Activated CD8-positive, alpha-beta T cell treated with anti-CD3 and anti-CD28 coated beads for 36 hours (primary cell): ENCODE results near the gene LRRC47. TPM values are rescaled to one million over a fixed set of nuclear protein-coding genes. Genes with fewer than 3 reads are reported as not detected.

ENCODE experiments used
- ATAC-seq: fragments of 200-7000 bp; cut with Tn5 transposase; one replicate; pipeline ENCODE4 v1.10.0; 2021; ENCODE audit warnings: mild to moderate bottlenecking, moderate library complexity
- CTCF ChIA-PET: fragments of 350-600 bp; sonication (Branson Sonifier 250); formaldehyde crosslinking; loops from one replicate; lab custom pipeline; 2021; ENCODE audit warnings: antibody characterized with exemption; lab: Charles Lee
- POLR2A ChIA-PET: fragments of 350-600 bp; sonication (Branson Sonifier 250); formaldehyde crosslinking; loops from one replicate; lab custom pipeline; 2021; ENCODE audit warnings: antibody characterized with exemption; lab: Charles Lee
- DNase-seq: peaks from one replicate; pipeline ENCODE4 v3.0.0-alpha.2; 2020
- H3K27ac Mint-ChIP-seq: one replicate; pipeline ENCODE4 v1.8.0; 2021; ENCODE audit warnings: mild to moderate bottlenecking, mixed read lengths
- H3K27me3 Mint-ChIP-seq: one replicate; pipeline ENCODE4 v1.8.0; 2021; ENCODE audit warnings: mixed read lengths
- H3K36me3 Mint-ChIP-seq: one replicate; pipeline ENCODE4 v1.8.0; 2021; ENCODE audit warnings: low read depth, mixed read lengths
- H3K4me1 Mint-ChIP-seq: one replicate; pipeline ENCODE4 v1.8.0; 2021; ENCODE audit warnings: low read depth, mixed read lengths
- H3K4me3 Mint-ChIP-seq: one replicate; pipeline ENCODE4 v1.8.0; 2021; ENCODE audit warnings: mild to moderate bottlenecking, moderate library complexity, mixed read lengths
- H3K9me3 Mint-ChIP-seq: one replicate; pipeline ENCODE4 v1.8.0; 2021; ENCODE audit warnings: mixed read lengths
- intact Hi-C: fragments of 100-400 bp; cut with micrococcal nuclease; formaldehyde crosslinking; loops from one replicate; pipeline ENCODE4 v1.10.0; 2022
- total RNA-seq, 2 experiments: library from RNA; stranded (reverse); gene quantifications; one replicate each; pipeline ENCODE4 v1.2.3, GENCODE V29; 2021
- TF ChIP-seq, protein P1 (sequence below): fragments of 200-600 bp; IDR thresholded peaks from one replicate; pipeline ENCODE4 v1.8.0; 2022; ENCODE audit warnings: antibody characterized with exemption, mild to moderate bottlenecking

The LRRC47 gene
- total RNA-seq, 2 experiments from 2014 or later, result 32.6 to 33.1 TPM

DNA sequence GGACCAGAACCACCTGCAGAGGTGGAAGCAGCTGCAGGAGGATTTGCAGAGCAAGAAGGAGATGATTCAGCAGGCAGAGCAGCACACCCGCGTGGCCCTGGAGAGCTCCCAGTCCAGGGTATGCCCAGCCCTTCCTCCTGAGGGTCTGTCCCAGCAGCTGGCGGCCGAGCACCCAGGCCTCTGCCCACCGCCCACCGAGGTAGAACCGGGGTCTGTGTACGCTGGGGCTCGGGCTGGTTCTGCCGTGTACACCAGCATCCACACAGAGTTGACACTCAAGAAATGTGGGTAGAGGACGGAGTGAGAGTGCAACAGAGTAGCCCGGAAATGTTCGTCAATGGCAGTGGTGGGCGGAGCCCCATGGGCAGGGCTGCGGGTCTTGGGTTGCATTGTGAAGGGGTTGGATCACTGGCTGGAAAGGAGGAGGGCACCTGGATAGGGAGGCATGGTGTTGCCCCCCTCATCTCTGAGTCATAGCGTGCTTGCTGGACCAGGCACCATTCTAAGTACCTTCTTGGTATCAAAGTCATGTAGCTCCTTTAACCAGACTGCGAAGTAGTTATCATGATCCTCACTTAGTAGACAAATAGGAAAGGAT, 28.9 kb downstream of the LRRC47 start:
- H3K36me3 Mint-ChIP-seq, result no peaks in the 10 kb centered on the region
- ChIA-PET CTCF (interaction anchor here (1.1 kb wide), 1 partner anchor 10 kb away, joined by 3 read pairs; no protein-coding TSS in a partner anchor), POLR2A (interaction anchor here (0.9 kb wide), 1 partner anchor 15 kb away, joined by 3 read pairs; the partner anchor contains the start of gene CCDC27)
- intact Hi-C loops, result no loop called here
- no peak overlapping the region for H3K27ac Mint-ChIP-seq
- DNase-seq (no peak), ATAC-seq (no peak)
- TF ChIP-seq, protein P1, sequence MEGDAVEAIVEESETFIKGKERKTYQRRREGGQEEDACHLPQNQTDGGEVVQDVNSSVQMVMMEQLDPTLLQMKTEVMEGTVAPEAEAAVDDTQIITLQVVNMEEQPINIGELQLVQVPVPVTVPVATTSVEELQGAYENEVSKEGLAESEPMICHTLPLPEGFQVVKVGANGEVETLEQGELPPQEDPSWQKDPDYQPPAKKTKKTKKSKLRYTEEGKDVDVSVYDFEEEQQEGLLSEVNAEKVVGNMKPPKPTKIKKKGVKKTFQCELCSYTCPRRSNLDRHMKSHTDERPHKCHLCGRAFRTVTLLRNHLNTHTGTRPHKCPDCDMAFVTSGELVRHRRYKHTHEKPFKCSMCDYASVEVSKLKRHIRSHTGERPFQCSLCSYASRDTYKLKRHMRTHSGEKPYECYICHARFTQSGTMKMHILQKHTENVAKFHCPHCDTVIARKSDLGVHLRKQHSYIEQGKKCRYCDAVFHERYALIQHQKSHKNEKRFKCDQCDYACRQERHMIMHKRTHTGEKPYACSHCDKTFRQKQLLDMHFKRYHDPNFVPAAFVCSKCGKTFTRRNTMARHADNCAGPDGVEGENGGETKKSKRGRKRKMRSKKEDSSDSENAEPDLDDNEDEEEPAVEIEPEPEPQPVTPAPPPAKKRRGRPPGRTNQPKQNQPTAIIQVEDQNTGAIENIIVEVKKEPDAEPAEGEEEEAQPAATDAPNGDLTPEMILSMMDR, result no peak
- peaks cover 9% of the 10 kb centered on the region for H3K27me3 Mint-ChIP-seq
- H3K4me1 Mint-ChIP-seq, result peaks cover 7% of the 10 kb centered on the region
- H3K9me3 Mint-ChIP-seq, result no peaks in the 10 kb centered on the region
- H3K4me3 Mint-ChIP-seq, result no peak overlapping the region

DNA sequence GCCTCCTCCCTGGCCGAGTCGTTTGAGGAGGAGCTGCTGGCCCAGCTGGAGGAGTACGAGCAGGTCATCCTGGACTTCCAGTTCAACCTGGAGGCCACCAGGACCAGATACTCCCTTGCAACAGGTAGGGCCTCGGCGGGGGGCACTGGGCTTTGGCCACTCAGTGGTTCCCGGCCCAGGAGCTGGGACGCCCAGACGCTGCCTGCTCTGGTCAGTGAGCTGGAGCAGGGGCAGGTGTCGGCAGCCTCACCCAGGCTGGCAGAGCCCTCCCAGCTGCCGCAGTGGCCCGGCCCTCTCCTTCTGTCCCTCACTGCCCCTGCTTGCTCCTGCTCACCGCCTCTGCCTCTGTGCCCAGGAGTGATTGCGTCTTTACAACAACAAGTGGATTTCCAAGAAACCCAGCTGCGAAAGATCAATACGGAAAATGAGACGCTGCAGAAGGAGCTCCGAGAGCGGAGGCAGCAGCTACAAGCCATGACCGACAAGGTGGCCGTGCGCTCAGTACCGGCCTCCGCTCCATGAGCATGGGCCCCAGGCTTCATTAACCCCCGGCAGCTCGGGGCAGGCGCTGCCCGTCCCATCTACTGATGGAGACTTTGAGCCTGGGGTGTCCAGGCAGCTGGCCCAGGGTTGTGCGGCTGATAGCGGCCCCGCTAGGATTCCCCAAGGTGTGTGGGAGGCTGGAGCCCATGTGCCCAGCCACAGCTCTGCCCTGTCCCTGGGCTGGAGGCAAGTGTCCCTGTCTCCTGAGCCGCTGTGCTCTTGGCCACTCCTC, 32.8 kb downstream of the LRRC47 start:
- Mint-ChIP-seq H3K36me3 (no peaks in the 10 kb centered on the region), H3K4me3 (no peak overlapping the region), H3K27ac (no peak overlapping the region), H3K27me3 (peaks cover 16% of the 10 kb centered on the region), H3K9me3 (peaks cover 6% of the 10 kb centered on the region), H3K4me1 (no peaks in the 10 kb centered on the region)
- DNase-seq (no peak), ATAC-seq (no peak)
- POLR2A ChIA-PET, result no interaction called here
- CTCF ChIA-PET, result no interaction called here
- intact Hi-C loops, result no loop called here
- TF ChIP-seq, protein P1, result no peak

DNA sequence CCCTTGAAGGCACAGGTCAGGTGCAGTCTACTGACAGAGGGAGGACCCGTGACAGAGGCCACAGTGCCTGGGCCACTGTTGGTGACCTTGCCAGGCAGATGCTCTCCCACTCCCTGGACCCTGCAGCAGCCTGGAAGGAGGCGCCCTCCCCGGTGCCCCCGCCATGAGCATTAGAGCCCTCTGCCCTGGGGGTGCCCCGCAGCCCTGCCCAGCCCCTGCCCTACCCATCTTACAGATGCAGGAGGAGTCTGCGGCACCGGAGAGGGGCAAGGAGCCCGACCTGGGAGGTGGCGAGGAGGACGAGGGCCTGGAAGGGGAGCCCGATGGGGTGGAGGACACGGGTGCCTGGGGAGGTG, 33.4 kb downstream of the LRRC47 start:
- ATAC-seq, result no peak
- intact Hi-C loops, result no loop called here
- H3K4me3 Mint-ChIP-seq, result no peak overlapping the region
- no peak overlapping the region for H3K27ac Mint-ChIP-seq
- no peak for DNase-seq
- H3K27me3 Mint-ChIP-seq, result peaks cover 16% of the 10 kb centered on the region
- H3K9me3 Mint-ChIP-seq, result peaks cover 6% of the 10 kb centered on the region
- H3K36me3 Mint-ChIP-seq, result no peaks in the 10 kb centered on the region
- TF ChIP-seq, protein P1, result no peak
- H3K4me1 Mint-ChIP-seq, result no peaks in the 10 kb centered on the region
- POLR2A ChIA-PET, result no interaction called here
- CTCF ChIA-PET, result no interaction called here

DNA sequence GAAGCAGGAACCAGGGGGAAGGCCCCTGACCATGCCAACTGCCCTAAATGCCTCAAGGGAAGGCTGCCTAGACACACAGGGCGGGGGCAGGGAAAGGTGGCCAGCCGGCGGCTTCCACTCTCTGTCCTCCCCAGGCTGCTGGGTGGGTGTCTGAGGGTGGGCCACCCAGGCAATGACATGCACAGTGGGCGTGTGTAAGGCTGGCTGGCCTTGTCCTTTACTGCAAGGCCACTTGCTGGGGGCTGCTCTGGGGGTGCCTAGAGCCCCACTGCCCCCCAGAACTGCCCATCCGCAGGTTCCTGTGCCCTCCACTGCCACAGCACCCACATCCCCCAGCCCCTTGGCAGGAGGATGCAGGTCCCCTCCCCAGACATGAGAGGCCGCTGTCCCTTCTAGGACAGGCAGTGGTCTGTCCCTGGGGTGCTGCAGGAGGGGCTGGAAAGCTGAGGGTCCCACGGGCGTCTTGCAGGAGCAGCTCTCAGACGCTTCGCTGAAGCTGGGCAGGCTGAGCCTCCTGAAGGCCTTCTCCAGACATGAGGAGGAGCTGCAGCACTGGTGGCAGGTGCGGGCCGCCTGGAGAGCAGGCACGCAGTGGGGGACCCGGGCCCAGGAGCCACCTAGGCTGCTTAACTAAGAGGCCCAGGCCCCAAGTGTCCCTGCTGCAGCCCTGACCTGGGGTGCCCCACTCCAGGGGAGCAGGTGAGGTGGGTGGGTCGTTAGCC, 34.0 kb downstream of the LRRC47 start:
- DNase-seq (no peak), ATAC-seq (no peak)
- H3K36me3 Mint-ChIP-seq, result no peaks in the 10 kb centered on the region
- peaks cover 6% of the 10 kb centered on the region for H3K9me3 Mint-ChIP-seq
- no peaks in the 10 kb centered on the region for H3K4me1 Mint-ChIP-seq
- TF ChIP-seq, protein P1, result no peak
- H3K27me3 Mint-ChIP-seq, result peaks cover 16% of the 10 kb centered on the region
- H3K27ac Mint-ChIP-seq, result no peak overlapping the region
- H3K4me3 Mint-ChIP-seq, result no peak overlapping the region
- ChIA-PET POLR2A (no interaction called here), CTCF (interaction anchor here (1.0 kb wide), 1 partner anchor 14 kb away, joined by 3 read pairs; no protein-coding TSS in a partner anchor)
- intact Hi-C loops, result no loop called here
